GM12878 (cell line): Measurements from ENCODE around the gene GALNTL6. TPM values are rescaled to one million over a fixed set of nuclear protein-coding genes. Genes with fewer than 3 reads are reported as not detected.
A peak's percentile ranks its signal among the peaks of the same experiment; 100 is the strongest.

ENCODE experiments used
- ATAC-seq: fragments of 200-7000 bp; cut with Tn5 transposase; 3 replicates; pipeline ENCODE4 v1.9.1; 2020; ENCODE audit warnings: mild to moderate bottlenecking, moderate library complexity
- BruUV-seq: library from RNA; stranded (reverse); fragments of 400-500 nt; replicated peaks from 2 replicates; lab custom pipeline; 2021; lab: Mats Ljungman, UMichigan
- CTCF ChIA-PET: fragments of 300-600 bp; sonication (Branson Sonifier 250); formaldehyde crosslinking; extraction: SDS; loops from one replicate; lab custom pipeline; 2021; ENCODE audit warnings: inconsistent platforms; lab: Yijun Ruan, JAX
- POLR2A ChIA-PET: fragments of 350-600 bp; formaldehyde crosslinking; extraction: SDS; loops from one replicate; lab custom pipeline; 2021; ENCODE audit warnings: inconsistent platforms; lab: Charles Lee
- RAD21 ChIA-PET: fragments of 300-600 bp; sonication (Branson Sonifier 250); formaldehyde crosslinking; loops from one replicate; lab custom pipeline; 2023; ENCODE audit warnings: antibody characterized with exemption; ENCODE audit not compliant: unreplicated experiment; lab: Charles Lee
- SMC1A ChIA-PET: fragments of 300-600 bp; sonication (Branson Sonifier 250); formaldehyde crosslinking; loops from one replicate; lab custom pipeline; 2023; ENCODE audit not compliant: unreplicated experiment, uncharacterized antibody; lab: Charles Lee
- DNase-seq: peaks from one replicate; pipeline ENCODE4 v3.0.0-alpha.2; 2011; ENCODE audit warnings: low read depth, low spot score
- FAIRE-seq: peaks from 3 replicates; lab custom pipeline; 2011; peaks lifted over from hg19 to GRCh38; lab: Jason Lieb, UNC
- H2AFZ ChIP-seq: 2 replicates; pipeline ENCODE4 v1.6.0; 2011; ENCODE audit warnings: low read depth, low read length, control low read depth; ENCODE audit not compliant: control insufficient read depth
- H3K27ac ChIP-seq: 2 replicates; pipeline ENCODE4 v1.5.1; 2011; ENCODE audit warnings: control low read depth; ENCODE audit not compliant: control insufficient read depth, insufficient read depth
- H3K27me3 ChIP-seq, 2 experiments: replicated peaks in 1 of 2; 2 replicates each; pipeline versions ENCODE4 v1.6.0 to v1.6.1; 2011; ENCODE audit warnings: low read length in 1 of 2; ENCODE audit not compliant: control insufficient read depth in 2 of 2, insufficient read depth in 2 of 2
- H3K36me3 ChIP-seq, 2 experiments: 2 replicates each; pipeline ENCODE4 v1.5.1; 2011; ENCODE audit warnings: low read length in 1 of 2; ENCODE audit not compliant: control insufficient read depth in 2 of 2, insufficient read depth in 2 of 2
- H3K4me1 ChIP-seq: 2 replicates; pipeline ENCODE4 v1.6.1; 2011; ENCODE audit warnings: mild to moderate bottlenecking, low read length, moderate library complexity, mixed read lengths; ENCODE audit not compliant: control insufficient read depth, insufficient read depth
- H3K4me2 ChIP-seq: 2 replicates; pipeline ENCODE4 v1.6.0; 2011; ENCODE audit warnings: control low read depth; ENCODE audit not compliant: control insufficient read depth, insufficient read depth
- H3K4me3 ChIP-seq: fragments of 200-600 bp; sonication (generic); 2 replicates; pipeline ENCODE4 v1.5.1; 2016
- H3K79me2 ChIP-seq: 2 replicates; pipeline ENCODE4 v1.6.0; 2011; ENCODE audit warnings: low read length; ENCODE audit not compliant: control insufficient read depth, insufficient read depth
- H3K9ac ChIP-seq: 2 replicates; pipeline ENCODE4 v1.8.0; 2011; ENCODE audit warnings: low read length, control low read depth, mixed read lengths; ENCODE audit not compliant: control insufficient read depth, insufficient read depth
- H3K9me3 ChIP-seq: replicated peaks from 3 replicates; pipeline ENCODE4 v1.5.1; 2011; ENCODE audit warnings: mild to moderate bottlenecking, low read length; ENCODE audit not compliant: control insufficient read depth, insufficient read depth
- H4K20me1 ChIP-seq: 2 replicates; pipeline ENCODE4 v1.6.0; 2011; ENCODE audit not compliant: control insufficient read depth, insufficient read depth
- BRCA1 ChIP-seq: IDR thresholded peaks from 2 replicates; pipeline ENCODE4 v1.6.1; 2011; ENCODE audit warnings: low read depth, low read length, improper control_type of control experiment
- CREM ChIP-seq: IDR thresholded peaks from 2 replicates; pipeline ENCODE4 v1.6.1; 2014; ENCODE audit warnings: antibody characterized with exemption, low read depth
- E4F1 ChIP-seq: fragments of 450-650 bp; IDR thresholded peaks from 2 replicates; pipeline ENCODE4 v1.6.1; 2018; ENCODE audit warnings: borderline replicate concordance, mild to moderate bottlenecking; ENCODE audit not compliant: partially characterized antibody
- POLR2A ChIP-seq: IDR thresholded peaks from 2 replicates; pipeline ENCODE4 v1.6.1; 2011; ENCODE audit warnings: low read depth, mild to moderate bottlenecking, low read length
- POLR2AphosphoS2 ChIP-seq: IDR thresholded peaks from 2 replicates; pipeline ENCODE4 v1.6.1; 2011; ENCODE audit warnings: low read depth, mild to moderate bottlenecking, low read length, improper control_type of control experiment, moderate library complexity
- RUNX3 ChIP-seq: IDR thresholded peaks from 2 replicates; pipeline ENCODE4 v1.6.1; 2012; ENCODE audit warnings: low read length, inconsistent platforms
- SMC3 ChIP-seq: IDR thresholded peaks from 2 replicates; pipeline ENCODE4 v1.6.1; 2011; ENCODE audit warnings: low read length, improper control_type of control experiment, borderline replicate concordance
- SRF ChIP-seq, 2 experiments: IDR thresholded peaks; 2 replicates each; pipeline ENCODE4 v1.6.1; 2011; ENCODE audit warnings: low read depth in 2 of 2, low read length in 2 of 2, mild to moderate bottlenecking in 1 of 2, moderate library complexity in 1 of 2
- WRNIP1 ChIP-seq: IDR thresholded peaks from 2 replicates; pipeline ENCODE4 v1.6.1; 2011; ENCODE audit warnings: low read depth, low read length, improper control_type of control experiment, borderline replicate concordance
- ZNF622 ChIP-seq: fragments of 450-650 bp; IDR thresholded peaks from 2 replicates; pipeline ENCODE4 v1.6.1; 2017; ENCODE audit warnings: mild to moderate bottlenecking, inconsistent platforms
- WGBS: methylation state at CpG from one replicate; pipeline ENCODE4 v1.1.6; 2016; ENCODE audit warnings: low lambda C conversion rate; ENCODE audit not compliant: insufficient replicate concordance, insufficient coverage; ENCODE audit errors: missing lambda C conversion rate; 5-methylcytosine and 5-hydroxymethylcytosine counted together
- in situ Hi-C: fragments of 300-500 bp; cut with MboI; formaldehyde crosslinking; loops from 9 replicates; pipeline ENCODE4 v1.14.3; 2018; ENCODE audit warnings: mixed read lengths
- intact Hi-C: fragments of 100-400 bp; cut with micrococcal nuclease; formaldehyde crosslinking; loops from one replicate; pipeline ENCODE4 v1.14.2; 2022; ENCODE audit not compliant: unreplicated experiment
- polyA plus RNA-seq, 11 experiments: library from polyadenylated mRNA; depleted of rRNA in 4 of 11; unstranded in 6 of 11; stranded (reverse) in 5 of 11; fragments of >200 nt; fragmentation: Nextera tagmentation in 4 of 11; fragmentation: Illumina TruSeq in 1 of 11; extraction: Ambion mirVana in 4 of 11; extraction: Trizol in 1 of 11; gene quantifications; 1 replicate in 1 of 11; 2 replicates in 10 of 11; pipeline versions ENCODE4 v1.2.1 to v1.2.3, GENCODE V29; 2011 to 2016; ENCODE audit warnings: inconsistent platforms in 2 of 11, missing spikeins in 2 of 11, low read depth in 1 of 11
- total RNA-seq, 4 experiments: library from RNA; depleted of rRNA in 3 of 4; stranded (reverse); fragments of >200 nt in 3 of 4; fragmentation: Illumina TruSeq in 1 of 4; extraction: Trizol in 1 of 4; gene quantifications; 2 replicates each; pipeline versions ENCODE4 v1.2.1 to v1.2.3, GENCODE V29; 2013 to 2021

Gene GALNTL6
- total and polyA plus RNA-seq, 10 of the 15 experiments (the other 5 are each of a cell fraction or from before 2014, with no cell fraction given), result 0.01 to 0.29 TPM; not detected in 8

DNA sequence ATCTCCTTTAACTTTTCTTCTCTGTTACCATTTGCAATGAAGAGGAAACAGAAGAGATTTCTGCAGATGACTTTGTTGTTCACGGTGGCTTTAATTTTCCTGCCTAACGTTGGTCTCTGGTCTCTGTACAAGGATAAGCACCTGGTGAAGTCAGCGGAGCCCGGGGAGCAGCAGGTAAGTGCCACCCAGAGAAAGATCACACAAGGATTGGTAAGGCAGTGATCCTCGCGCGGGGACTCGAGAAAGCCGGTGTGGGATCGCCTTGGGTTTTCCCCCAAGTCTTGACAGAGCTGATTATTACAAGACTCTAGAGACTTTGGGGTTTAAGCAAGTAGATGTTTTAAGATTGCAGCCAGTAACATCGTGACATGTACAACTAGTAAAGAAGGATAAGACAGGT lies 1.3 kb downstream of the GALNTL6 start:
- no peak overlapping the region for H3K9ac ChIP-seq
- H3K4me2 ChIP-seq, result no peak overlapping the region
- no TSS peak for BruUV-seq
- H3K79me2 ChIP-seq, result no peaks in the 10 kb centered on the region
- peak; percentile 12; the same call in 1 of the 3 replicates for ATAC-seq
- H3K4me3 ChIP-seq, result no peak overlapping the region
- no peaks in the 10 kb centered on the region for H3K36me3 ChIP-seq
- no peaks in the 10 kb centered on the region for H4K20me1 ChIP-seq
- RAD21 ChIA-PET, result no interaction called here
- intact Hi-C loops (no loop called here), in situ Hi-C loops (no loop called here)
- WGBS, result 46% methylated on average over 11 of the region's 11 CpGs
- peaks cover 7 to 11% of the 10 kb centered on the region in 2 experiments for H3K27me3 ChIP-seq
- TF ChIP-seq POLR2A (no peak), WRNIP1 (no peak), ZNF622 (no peak), SMC3 (no peak), BRCA1 (no peak), POLR2AphosphoS2 (no peak), CREM (no peak), SRF (IDR thresholded peaks at IDR 0.05; ENCODE audit: low read depth in 2 of 2, low read length in 2 of 2) (no peak), E4F1 (no peak), RUNX3 (no peak)
- no peak for FAIRE-seq
- POLR2A ChIA-PET, result no interaction called here
- H3K27ac ChIP-seq, result no peak overlapping the region
- no peaks in the 10 kb centered on the region for H3K9me3 ChIP-seq
- CTCF ChIA-PET, result no interaction called here
- no peak overlapping the region for H2AFZ ChIP-seq
- SMC1A ChIA-PET, result no interaction called here
- no peak for DNase-seq
- no peaks in the 10 kb centered on the region for H3K4me1 ChIP-seq
